ENCODE results near the gene TMEM184B. TPM values are rescaled to one million over a fixed set of nuclear protein-coding genes. Genes with fewer than 3 reads are reported as not detected.

TMEM184B gene
- total and polyA plus RNA-seq, 10 of the 15 experiments (the other 5 are each of a cell fraction or from before 2014, with no cell fraction given): 0.56 to 22.4 (median 7.9) TPM

DNA sequence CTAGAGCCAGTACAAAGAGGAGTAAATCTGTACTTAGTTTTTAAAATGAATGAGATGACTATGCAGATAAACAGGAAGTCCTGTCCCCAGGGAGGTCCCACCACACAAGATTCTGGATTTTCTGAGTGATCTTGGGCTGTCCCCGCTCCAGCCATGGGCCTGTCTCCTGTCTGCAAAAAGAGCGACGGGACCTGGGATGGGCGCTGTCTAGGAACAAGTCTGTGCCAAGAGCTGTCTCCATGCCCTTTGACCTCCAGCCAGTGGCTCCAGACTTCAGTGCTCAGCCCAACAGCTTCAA lies 38.5 kb upstream of the TMEM184B start:
- 0 out of 2 replicates have a peak overlapping the region, but pooled peaks have one; percentile 20 for H3K9ac ChIP-seq (ENCODE audit: control insufficient read depth, insufficient read depth, low read length)
- H3K9me3 ChIP-seq (replicated peaks; ENCODE audit: control insufficient read depth, insufficient read depth, low read length): no peaks in the 10 kb centered on the region
- WGBS (ENCODE audit: insufficient coverage, insufficient replicate concordance, low lambda C conversion rate, missing lambda C conversion rate): 19% methylated on average over 4 of the region's 4 CpGs
- peaks cover 90% of the 10 kb centered on the region for H3K79me2 ChIP-seq (ENCODE audit: control insufficient read depth, insufficient read depth, low read length)
- FAIRE-seq: no peak
- DNase-seq (ENCODE audit: low read depth, low spot score): peak; percentile 25
- ATAC-seq: peak; percentile 22
- H4K20me1 ChIP-seq (ENCODE audit: control insufficient read depth, insufficient read depth): no peaks in the 10 kb centered on the region
- H3K27ac ChIP-seq (ENCODE audit: control insufficient read depth, insufficient read depth): peak overlapping the region; percentile 61
- peaks cover 70% of the 10 kb centered on the region for H3K4me1 ChIP-seq (ENCODE audit: control insufficient read depth, insufficient read depth, low read length)
- ChIA-PET SMC1A (ENCODE audit: uncharacterized antibody, unreplicated experiment) (interaction anchor here (1.2 to 1.9 kb wide), 2 partner anchors 40 to 106 kb away, joined by 3 to 4 read pairs; no protein-coding TSS in a partner anchor), CTCF (no interaction called here), POLR2A (no interaction called here), RAD21 (ENCODE audit: unreplicated experiment) (interaction anchor here (0.9 kb wide), 1 partner anchor 51 kb away, joined by 3 read pairs; no protein-coding TSS in a partner anchor)
- no peak overlapping the region for H2AFZ ChIP-seq (ENCODE audit: control insufficient read depth, low read depth, low read length)
- in situ Hi-C loops (cut with MboI) (no loop called here), intact Hi-C loops (cut with micrococcal nuclease; ENCODE audit: unreplicated experiment) (loop anchor here (5.0 kb wide), 1 partner anchor 49 kb away; no protein-coding TSS in a partner anchor)
- peak overlapping the region; percentile 97 for H3K4me2 ChIP-seq (ENCODE audit: control insufficient read depth, insufficient read depth)
- no peak overlapping the region for H3K4me3 ChIP-seq
- H3K36me3 ChIP-seq (ENCODE audit: control insufficient read depth in 2 of 2, insufficient read depth in 2 of 2, low read length in 1 of 2): peaks cover 9 to 24% of the 10 kb centered on the region in 2 experiments; a peak in 3 of 4 replicates
- BruUV-seq (replicated peaks): no TSS peak
- H3K27me3 ChIP-seq (replicated peaks in 1 of 2; ENCODE audit: control insufficient read depth in 2 of 2, insufficient read depth in 2 of 2, low read length in 1 of 2): no peaks in the 10 kb centered on the region
- TF ChIP-seq BCL11A (IDR thresholded peaks at IDR 0.05; ENCODE audit: low read depth, low read length) (0 out of 2 replicates have a peak, but pooled peaks have one; percentile 19), NFIC (IDR thresholded peaks at IDR 0.05; ENCODE audit: low read depth, low read length) (no peak), FOXM1 (IDR thresholded peaks at IDR 0.05; ENCODE audit: low read depth, low read length) (no peak), RUNX3 (IDR thresholded peaks at IDR 0.05; ENCODE audit: low read length) (peak; percentile 37), POU2F2 (IDR thresholded peaks at IDR 0.05; ENCODE audit: borderline replicate concordance, low read depth, low read length) (0 out of 3 replicates have a peak, but pooled peaks have one; percentile 21), RFX5 (IDR thresholded peaks at IDR 0.05; ENCODE audit: low read depth, low read length) (no peak), NR2F1 (conservative IDR thresholded peaks at IDR 0.05) (peak; percentile 65), IKZF2 (IDR thresholded peaks at IDR 0.05) (0 out of 4 replicates have a peak, but pooled peaks have one; percentile 21 to 26), BMI1 (IDR thresholded peaks at IDR 0.05; ENCODE audit: borderline replicate concordance) (no peak), SPI1 (IDR thresholded peaks at IDR 0.05; ENCODE audit: borderline replicate concordance, insufficient read depth, low read depth, low read length) (peak; percentile 61; the same call in 1 of the 2 replicates), CHD1 (IDR thresholded peaks at IDR 0.05; ENCODE audit: low read depth, low read length) (no peak), MEF2B (IDR thresholded peaks at IDR 0.05; ENCODE audit: partially characterized antibody, poor library complexity, severe bottlenecking) (peak; percentile 89), WRNIP1 (IDR thresholded peaks at IDR 0.05; ENCODE audit: borderline replicate concordance, low read depth, low read length) (no peak), YBX1 (IDR thresholded peaks at IDR 0.05) (no peak), JUNB (IDR thresholded peaks at IDR 0.05) (peak; percentile 27; the same call in 1 of the 2 replicates), TARDBP (IDR thresholded peaks at IDR 0.05; ENCODE audit: borderline replicate concordance) (no peak)
- TF ChIP-seq, protein P1, sequence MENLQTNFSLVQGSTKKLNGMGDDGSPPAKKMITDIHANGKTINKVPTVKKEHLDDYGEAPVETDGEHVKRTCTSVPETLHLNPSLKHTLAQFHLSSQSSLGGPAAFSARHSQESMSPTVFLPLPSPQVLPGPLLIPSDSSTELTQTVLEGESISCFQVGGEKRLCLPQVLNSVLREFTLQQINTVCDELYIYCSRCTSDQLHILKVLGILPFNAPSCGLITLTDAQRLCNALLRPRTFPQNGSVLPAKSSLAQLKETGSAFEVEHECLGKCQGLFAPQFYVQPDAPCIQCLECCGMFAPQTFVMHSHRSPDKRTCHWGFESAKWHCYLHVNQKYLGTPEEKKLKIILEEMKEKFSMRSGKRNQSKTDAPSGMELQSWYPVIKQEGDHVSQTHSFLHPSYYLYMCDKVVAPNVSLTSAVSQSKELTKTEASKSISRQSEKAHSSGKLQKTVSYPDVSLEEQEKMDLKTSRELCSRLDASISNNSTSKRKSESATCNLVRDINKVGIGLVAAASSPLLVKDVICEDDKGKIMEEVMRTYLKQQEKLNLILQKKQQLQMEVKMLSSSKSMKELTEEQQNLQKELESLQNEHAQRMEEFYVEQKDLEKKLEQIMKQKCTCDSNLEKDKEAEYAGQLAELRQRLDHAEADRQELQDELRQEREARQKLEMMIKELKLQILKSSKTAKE (IDR thresholded peaks at IDR 0.05; ENCODE audit: low read depth, poor library complexity, severe bottlenecking): no peak
- TF ChIP-seq, protein P2, sequence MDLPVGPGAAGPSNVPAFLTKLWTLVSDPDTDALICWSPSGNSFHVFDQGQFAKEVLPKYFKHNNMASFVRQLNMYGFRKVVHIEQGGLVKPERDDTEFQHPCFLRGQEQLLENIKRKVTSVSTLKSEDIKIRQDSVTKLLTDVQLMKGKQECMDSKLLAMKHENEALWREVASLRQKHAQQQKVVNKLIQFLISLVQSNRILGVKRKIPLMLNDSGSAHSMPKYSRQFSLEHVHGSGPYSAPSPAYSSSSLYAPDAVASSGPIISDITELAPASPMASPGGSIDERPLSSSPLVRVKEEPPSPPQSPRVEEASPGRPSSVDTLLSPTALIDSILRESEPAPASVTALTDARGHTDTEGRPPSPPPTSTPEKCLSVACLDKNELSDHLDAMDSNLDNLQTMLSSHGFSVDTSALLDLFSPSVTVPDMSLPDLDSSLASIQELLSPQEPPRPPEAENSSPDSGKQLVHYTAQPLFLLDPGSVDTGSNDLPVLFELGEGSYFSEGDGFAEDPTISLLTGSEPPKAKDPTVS (IDR thresholded peaks at IDR 0.05; ENCODE audit: low read depth, low read length): no peak
- TF ChIP-seq, protein P3, sequence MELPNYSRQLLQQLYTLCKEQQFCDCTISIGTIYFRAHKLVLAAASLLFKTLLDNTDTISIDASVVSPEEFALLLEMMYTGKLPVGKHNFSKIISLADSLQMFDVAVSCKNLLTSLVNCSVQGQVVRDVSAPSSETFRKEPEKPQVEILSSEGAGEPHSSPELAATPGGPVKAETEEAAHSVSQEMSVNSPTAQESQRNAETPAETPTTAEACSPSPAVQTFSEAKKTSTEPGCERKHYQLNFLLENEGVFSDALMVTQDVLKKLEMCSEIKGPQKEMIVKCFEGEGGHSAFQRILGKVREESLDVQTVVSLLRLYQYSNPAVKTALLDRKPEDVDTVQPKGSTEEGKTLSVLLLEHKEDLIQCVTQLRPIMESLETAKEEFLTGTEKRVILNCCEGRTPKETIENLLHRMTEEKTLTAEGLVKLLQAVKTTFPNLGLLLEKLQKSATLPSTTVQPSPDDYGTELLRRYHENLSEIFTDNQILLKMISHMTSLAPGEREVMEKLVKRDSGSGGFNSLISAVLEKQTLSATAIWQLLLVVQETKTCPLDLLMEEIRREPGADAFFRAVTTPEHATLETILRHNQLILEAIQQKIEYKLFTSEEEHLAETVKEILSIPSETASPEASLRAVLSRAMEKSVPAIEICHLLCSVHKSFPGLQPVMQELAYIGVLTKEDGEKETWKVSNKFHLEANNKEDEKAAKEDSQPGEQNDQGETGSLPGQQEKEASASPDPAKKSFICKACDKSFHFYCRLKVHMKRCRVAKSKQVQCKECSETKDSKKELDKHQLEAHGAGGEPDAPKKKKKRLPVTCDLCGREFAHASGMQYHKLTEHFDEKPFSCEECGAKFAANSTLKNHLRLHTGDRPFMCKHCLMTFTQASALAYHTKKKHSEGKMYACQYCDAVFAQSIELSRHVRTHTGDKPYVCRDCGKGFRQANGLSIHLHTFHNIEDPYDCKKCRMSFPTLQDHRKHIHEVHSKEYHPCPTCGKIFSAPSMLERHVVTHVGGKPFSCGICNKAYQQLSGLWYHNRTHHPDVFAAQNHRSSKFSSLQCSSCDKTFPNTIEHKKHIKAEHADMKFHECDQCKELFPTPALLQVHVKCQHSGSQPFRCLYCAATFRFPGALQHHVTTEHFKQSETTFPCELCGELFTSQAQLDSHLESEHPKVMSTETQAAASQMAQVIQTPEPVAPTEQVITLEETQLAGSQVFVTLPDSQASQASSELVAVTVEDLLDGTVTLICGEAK (IDR thresholded peaks at IDR 0.05; ENCODE audit: borderline replicate concordance): no peak

All from GM12878 (cell line).